Measurements from ENCODE around the gene KDELR1. TPM values are rescaled to one million over a fixed set of nuclear protein-coding genes. Genes with fewer than 3 reads are reported as not detected.
"Not testable (repeated sequence)": the region's sequence is repeated elsewhere in the genome, so short reads cannot be mapped to it uniquely, and the experiment has no call there.

Gene KDELR1
- total and polyA plus RNA-seq, 7 donors: 61.5 to 195 (median 76.8) TPM

DNA sequence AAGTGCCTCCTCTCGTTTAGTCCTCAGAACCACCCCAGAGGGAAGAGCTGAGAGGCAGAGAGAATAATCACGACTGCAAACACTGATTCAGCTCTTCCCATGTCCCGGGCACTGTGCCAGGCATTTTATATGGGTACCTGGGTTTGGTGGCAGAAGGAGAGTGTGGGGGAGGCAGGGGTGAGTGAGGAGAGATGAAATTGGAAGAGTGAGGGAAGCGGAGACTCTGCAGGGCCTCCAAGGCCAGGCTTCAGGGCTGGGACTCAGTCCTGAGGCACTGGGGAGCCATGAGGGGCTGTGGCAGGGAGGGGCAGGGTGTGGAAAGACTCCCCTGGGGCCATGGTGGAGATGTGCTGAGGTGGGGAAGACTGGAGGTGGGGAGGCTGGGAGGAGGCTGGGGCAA, 18.4 kb downstream of the KDELR1 start:
- intact Hi-C loops (cut with DNase I): no loop called here
- Histone ChIP-seq H3K4me3 (no peak overlapping the region), H3K9me3 (no peaks in the 10 kb centered on the region), H3K4me1 (no peaks in the 10 kb centered on the region), H3K36me3 (no peaks in the 10 kb centered on the region), H3K27me3 (no peaks in the 10 kb centered on the region), H3K27ac (no peak overlapping the region)
- no peak for DNase-seq
- WGBS, 2 donors: 18 to 61% methylated on average over 4 of the region's 4 CpGs
- TF ChIP-seq POLR2A (IDR thresholded peaks at IDR 0.05): no peak
- no peak for TF ChIP-seq POLR2AphosphoS5 (IDR thresholded peaks at IDR 0.05)
- no peak for TF ChIP-seq EP300 (IDR thresholded peaks at IDR 0.05)
- TF ChIP-seq CTCF (IDR thresholded peaks at IDR 0.05): no peak

- H3K27me3 ChIP-seq; H3K4me3 ChIP-seq; H3K36me3 ChIP-seq; H3K9me3 ChIP-seq; H3K4me1 ChIP-seq; intact Hi-C loops (cut with DNase I); H3K27ac ChIP-seq; DNase-seq: not testable (repeated sequence)
- WGBS, 2 donors: 88 to 94% methylated on average over 5 of the region's 5 CpGs
Observed at GRCh38 chr19:48371771-48372170, 19.6 kb downstream of the KDELR1 start.

- DNase-seq: no peak
- Histone ChIP-seq H3K36me3 (no peaks in the 10 kb centered on the region), H3K4me3 (no peak overlapping the region), H3K27me3 (no peaks in the 10 kb centered on the region), H3K4me1 (no peaks in the 10 kb centered on the region), H3K9me3 (no peaks in the 10 kb centered on the region), H3K27ac (no peak overlapping the region)
- TF ChIP-seq EP300 (IDR thresholded peaks at IDR 0.05) (no peak), POLR2A (IDR thresholded peaks at IDR 0.05) (no peak), CTCF (IDR thresholded peaks at IDR 0.05) (no peak), POLR2AphosphoS5 (IDR thresholded peaks at IDR 0.05) (no peak)
- intact Hi-C loops (cut with DNase I): no loop called here
- WGBS, 2 donors: 82 to 84% methylated on average over 7 of the region's 7 CpGs
Observed at GRCh38 chr19:48371367-48371766, 20.0 kb downstream of the KDELR1 start.

DNA sequence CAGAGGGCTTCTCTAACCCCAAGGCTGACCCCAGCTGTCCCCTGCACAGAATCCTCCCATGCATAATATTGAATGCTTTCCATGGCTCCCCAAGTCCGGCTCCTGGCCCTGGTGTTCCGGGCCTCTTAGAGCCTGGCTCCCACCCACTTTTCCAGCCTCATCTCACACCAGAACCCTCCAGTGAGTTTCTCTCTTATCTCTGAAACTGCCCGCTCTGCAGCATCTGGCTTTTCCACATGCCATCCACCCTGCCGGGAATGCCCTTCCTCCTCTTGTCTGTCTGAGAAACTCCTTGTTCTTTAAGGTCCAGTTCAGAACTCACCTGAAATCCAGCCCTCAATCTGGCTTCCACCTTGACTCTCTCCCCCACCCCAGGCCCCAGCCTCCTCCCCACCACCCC, 20.4 kb downstream of the KDELR1 start:
- H3K4me1 ChIP-seq: no peaks in the 10 kb centered on the region
- DNase-seq: no peak
- intact Hi-C loops (cut with DNase I): no loop called here
- TF ChIP-seq EP300 (IDR thresholded peaks at IDR 0.05) (no peak), CTCF (IDR thresholded peaks at IDR 0.05) (no peak), POLR2AphosphoS5 (IDR thresholded peaks at IDR 0.05) (no peak), POLR2A (IDR thresholded peaks at IDR 0.05) (no peak)
- 78 to 91% methylated on average over 4 of the region's 4 CpGs for WGBS, 2 donors
- no peak overlapping the region for H3K27ac ChIP-seq
- H3K27me3 ChIP-seq: no peaks in the 10 kb centered on the region
- H3K36me3 ChIP-seq: no peaks in the 10 kb centered on the region
- H3K9me3 ChIP-seq: no peaks in the 10 kb centered on the region
- no peak overlapping the region for H3K4me3 ChIP-seq

DNA sequence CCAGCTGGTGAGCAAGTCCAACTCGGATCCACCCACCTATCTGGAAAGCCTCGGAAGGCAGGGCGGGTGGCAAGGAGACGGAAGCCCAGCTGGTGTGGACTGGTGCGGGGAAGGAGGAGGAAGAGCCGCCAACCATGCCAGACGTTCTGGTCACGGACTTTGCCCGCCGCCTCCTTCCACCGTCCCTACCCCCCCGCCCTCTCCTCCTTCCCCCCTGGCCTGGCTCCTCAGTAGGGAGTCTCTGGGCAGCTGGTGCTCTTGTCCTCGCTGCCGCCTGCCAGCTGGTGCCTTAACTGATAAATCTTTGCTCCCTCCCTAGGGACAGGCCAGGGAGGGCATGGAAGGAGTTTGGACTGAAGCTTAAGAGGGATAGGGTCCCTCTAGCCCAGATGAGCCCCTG, 22.4 kb downstream of the KDELR1 start:
- Histone ChIP-seq H3K36me3 (no peaks in the 10 kb centered on the region), H3K27ac (no peak overlapping the region), H3K9me3 (no peaks in the 10 kb centered on the region), H3K4me1 (peaks cover 0 to 6% (median 5%) of the 10 kb centered on the region in 4 donors), H3K27me3 (no peaks in the 10 kb centered on the region), H3K4me3 (no peak overlapping the region)
- DNase-seq: no peak
- WGBS, 2 donors: 16 to 71% methylated on average over 14 of the region's 14 CpGs
- no peak for TF ChIP-seq EP300 (IDR thresholded peaks at IDR 0.05)
- TF ChIP-seq CTCF (IDR thresholded peaks at IDR 0.05): no peak
- intact Hi-C loops (cut with DNase I): no loop called here
